K562 (cell line): ENCODE data around the gene MAP1LC3B. TPM values are rescaled to one million over a fixed set of nuclear protein-coding genes. Genes with fewer than 3 reads are reported as not detected.

Source experiments
- EP400 ChIP-seq: fragments of 450-650 bp; IDR thresholded peaks from 2 replicates; pipeline ENCODE4 v1.6.1; 2017; ENCODE audit warnings: antibody characterized with exemption, mild to moderate bottlenecking, moderate library complexity
- ILF3 ChIP-seq: fragments of 450-650 bp; IDR thresholded peaks from 2 replicates; pipeline ENCODE4 v1.6.1; 2018; ENCODE audit warnings: antibody characterized with exemption, mild to moderate bottlenecking, moderate library complexity, borderline replicate concordance
- MED1 ChIP-seq: sonication (generic); formaldehyde crosslinking; IDR thresholded peaks from 2 replicates; pipeline ENCODE4 v1.8.1; 2023; ENCODE audit warnings: missing genetic modification reagents, borderline replicate concordance
- NBN ChIP-seq: fragments of 450-650 bp; IDR thresholded peaks from 2 replicates; pipeline ENCODE4 v1.6.1; 2016; ENCODE audit warnings: low read depth, mild to moderate bottlenecking
- ZBTB33 ChIP-seq: sonication (generic); formaldehyde crosslinking; IDR thresholded peaks from 2 replicates; pipeline ENCODE4 v1.8.1; 2023; ENCODE audit warnings: mild to moderate bottlenecking, missing genetic modification reagents
- ZHX1 ChIP-seq: fragments of 150-350 bp; conservative IDR thresholded peaks from 2 replicates; pipeline ENCODE4 v1.6.1; 2014; ENCODE audit warnings: low read length
- polyA plus RNA-seq, 8 experiments: library from polyadenylated mRNA; depleted of rRNA in 4 of 8; stranded (reverse) in 5 of 8; unstranded in 3 of 8; fragments of >200 nt; fragmentation: Nextera tagmentation in 2 of 8; fragmentation: Illumina TruSeq in 1 of 8; extraction: Ambion mirVana in 2 of 8; extraction: Trizol in 1 of 8; gene quantifications; 2 replicates each; pipeline versions ENCODE4 v1.2.1 to v1.2.3, GENCODE V29; 2011 to 2014; ENCODE audit warnings: inconsistent platforms in 1 of 8, missing spikeins in 1 of 8
- total RNA-seq, 7 experiments: library from RNA; depleted of rRNA in 6 of 7; stranded (reverse); fragments of >200 nt in 6 of 7; fragmentation: Illumina TruSeq in 2 of 7; extraction: Trizol in 2 of 7; gene quantifications; 2 replicates each; pipeline versions ENCODE4 v1.2.1 to v1.2.3, GENCODE V29; 2011 to 2021; ENCODE audit warnings: low replicate concordance in 1 of 7

MAP1LC3B gene
- total and polyA plus RNA-seq, 9 of the 15 experiments (the other 6 are each of a cell fraction or from before 2014, with no cell fraction given): 16.0 to 81.5 (median 36.7) TPM

GRCh38 chr16:87439926-87440325, 47.8 kb downstream of the MAP1LC3B start (continued):
- TF ChIP-seq ZHX1 (no peak), ILF3 (no peak), NBN (no peak), EP400 (no peak), MED1 (no peak), ZBTB33 (CRISPR knock-in tag) (no peak)
